Measurements from ENCODE around the gene ACOX3. TPM values are rescaled to one million over a fixed set of nuclear protein-coding genes. Genes with fewer than 3 reads are reported as not detected.

Gene ACOX3
- total RNA-seq (2022; extraction: Qiagen RNA extraction; ENCODE audit: low read depth): 7.1 to 10.6 TPM (median 9.2 TPM) in 5 replicates

GRCh38 chr4:8440492-8441311 lies at the start of gene ACOX3, which contains the start of gene TRMT44:
ACOX3 (minus strand) TSS chr4:8440723; CDS start chr4:8416521, 24,202 bp downstream.
TRMT44 (plus strand) TSS chr4:8440777; CDS start chr4:8440823, 46 bp downstream.

Other genes with a start within 250 kb of the ACOX3 start
- gene SH3TC1, start 241.4 kb downstream of the ACOX3 start, total RNA-seq (2022; extraction: Qiagen RNA extraction; ENCODE audit: low read depth): 16.5 to 20.5 TPM (median 18.9 TPM) in 5 replicates
- 14.5 to 20.7 TPM (median 19.6 TPM) in 5 replicates for gene HTRA3, start 171.0 kb downstream of the ACOX3 start, total RNA-seq (2022; extraction: Qiagen RNA extraction; ENCODE audit: low read depth)
- gene TRMT44, start 54 bp upstream of the ACOX3 start, total RNA-seq (2022; extraction: Qiagen RNA extraction; ENCODE audit: low read depth): 5.5 to 9.4 TPM (median 7.1 TPM) in 5 replicates
- not detected in 5 replicates for gene GPR78, start 139.7 kb upstream of the ACOX3 start, total RNA-seq (2022; extraction: Qiagen RNA extraction; ENCODE audit: low read depth)
- gene CPZ, start 152.0 kb upstream of the ACOX3 start, total RNA-seq (2022; extraction: Qiagen RNA extraction; ENCODE audit: low read depth): 0.17 to 0.25 TPM (median 0.20 TPM) in 4 of 5 replicates, not detected in the other